ENCODE data around the gene RHOF. TPM values are rescaled to one million over a fixed set of nuclear protein-coding genes. Genes with fewer than 3 reads are reported as not detected.

RHOF gene
- total RNA-seq, 1 donor from 2014 or later, result 12.1 TPM

- intact Hi-C loops (cut with DNase I), result no loop called here
- no peak for DNase-seq (ENCODE audit: low spot score)
- no peak for ATAC-seq
These were observed 14.3 kb upstream of the RHOF start for GRCh38 chr12:121807642-121808347.

GRCh38 chr12:121806546-121807423 is 13.3 kb upstream of the RHOF start:
- DNase-seq (ENCODE audit: low spot score), result no peak
- peak; percentile 14 for ATAC-seq
- intact Hi-C loops (cut with DNase I), result no loop called here

- no peak for DNase-seq (ENCODE audit: low spot score)
- no peak for ATAC-seq
- intact Hi-C loops (cut with DNase I), result no loop called here
These were observed 12.6 kb upstream of the RHOF start for GRCh38 chr12:121806009-121806545.

GRCh38 chr12:121805171-121806008 is 11.9 kb upstream of the RHOF start:
- intact Hi-C loops (cut with DNase I), result no loop called here
- DNase-seq (ENCODE audit: low spot score) (peak; percentile 64), ATAC-seq (no peak)

- ATAC-seq (no peak), DNase-seq (ENCODE audit: low spot score) (peak; percentile 65)
- intact Hi-C loops (cut with DNase I), result no loop called here
These were observed 11.1 kb upstream of the RHOF start for GRCh38 chr12:121804417-121805111.

- intact Hi-C loops (cut with DNase I), result no loop called here
- no peak for ATAC-seq
- DNase-seq (ENCODE audit: low spot score), result peak; percentile 79
These were observed 10.5 kb upstream of the RHOF start, which contains the start of gene SETD1B for GRCh38 chr12:121803861-121804416. Gene SETD1B, plus strand, starts transcription at chr12:121804009. Its CDS starts 729 bp downstream, at chr12:121804738.

GRCh38 chr12:121802843-121803698 is 9.6 kb upstream of the RHOF start:
- DNase-seq (ENCODE audit: low spot score), result peak; percentile 95
- intact Hi-C loops (cut with DNase I), result no loop called here
- peak; percentile 79 for ATAC-seq

- DNase-seq (ENCODE audit: low spot score) (no peak), ATAC-seq (no peak)
- intact Hi-C loops (cut with DNase I), result no loop called here
These were observed 9.0 kb upstream of the RHOF start for GRCh38 chr12:121802485-121802842.

- ATAC-seq (no peak), DNase-seq (ENCODE audit: low spot score) (no peak)
- intact Hi-C loops (cut with DNase I), result no loop called here
These were observed 8.4 kb upstream of the RHOF start for GRCh38 chr12:121801595-121802484.

GRCh38 chr12:121800694-121801594 is 7.5 kb upstream of the RHOF start:
- intact Hi-C loops (cut with DNase I), result no loop called here
- DNase-seq (ENCODE audit: low spot score) (peak; percentile 89), ATAC-seq (peak; percentile 6)

GRCh38 chr12:121799842-121800693 is 6.6 kb upstream of the RHOF start:
- intact Hi-C loops (cut with DNase I), result loop anchor here (10.0 kb wide), 1 partner anchor 85 kb away; the partner anchor contains the start of gene PSMD9
- peak; percentile 93 for DNase-seq (ENCODE audit: low spot score)
- ATAC-seq, result peak; percentile 56

- intact Hi-C loops (cut with DNase I), result loop anchor here (10.0 kb wide), 1 partner anchor 86 kb away; the partner anchor contains the start of gene PSMD9
- ATAC-seq (peak; percentile 16), DNase-seq (ENCODE audit: low spot score) (peak; percentile 80)
These were observed 5.8 kb upstream of the RHOF start for GRCh38 chr12:121799156-121799841.

- intact Hi-C loops (cut with DNase I), result loop anchor here (10.0 kb wide), 1 partner anchor 86 kb away; the partner anchor contains the start of gene PSMD9
- no peak for ATAC-seq
- DNase-seq (ENCODE audit: low spot score), result no peak
These were observed 5.3 kb upstream of the RHOF start for GRCh38 chr12:121798787-121799155.

Data from sciatic nerve (tissue), 2 donors.